Mesodermal cell (in vitro differentiated cells): ENCODE data around the gene CSPG5.

ENCODE experiments used
- H3K27ac ChIP-seq: 2 replicates; pipeline ENCODE4 v1.7.0; 2013; ENCODE audit warnings: mild to moderate bottlenecking, low read depth, low read length, moderate library complexity; ENCODE audit not compliant: severe bottlenecking
- H3K36me3 ChIP-seq: 2 replicates; pipeline ENCODE4 v1.7.1; 2013; ENCODE audit warnings: mild to moderate bottlenecking, low read length, moderate library complexity; ENCODE audit not compliant: control insufficient read depth, insufficient read depth
- H3K4me1 ChIP-seq: one replicate; pipeline ENCODE4 v1.7.1; 2013; ENCODE audit warnings: mild to moderate bottlenecking, low read length; ENCODE audit not compliant: insufficient read depth, control insufficient read depth, poor library complexity, severe bottlenecking
- H3K4me3 ChIP-seq: 2 replicates; pipeline ENCODE4 v1.7.0; 2013; ENCODE audit warnings: low read length, control low read depth, mild to moderate bottlenecking; ENCODE audit not compliant: insufficient read depth, poor library complexity, severe bottlenecking; ENCODE audit errors: extremely low read depth
- H3K9me3 ChIP-seq: 2 replicates; pipeline ENCODE4 v1.7.1; 2013; ENCODE audit warnings: mild to moderate bottlenecking, low read length, moderate library complexity; ENCODE audit not compliant: control insufficient read depth
- WGBS, 2 experiments: methylation state at CpG; one replicate each; pipeline ENCODE4 v1.1.5; 2013; ENCODE audit warnings: missing lambda C conversion rate in 2 of 2; ENCODE audit not compliant: insufficient coverage in 2 of 2; 5-methylcytosine and 5-hydroxymethylcytosine counted together

The CSPG5 gene

GRCh38 chr3:47586746-47587145 is 8.1 kb upstream of the CSPG5 start:
- H3K27ac ChIP-seq, result no peak overlapping the region
- no peaks in the 10 kb centered on the region for H3K4me1 ChIP-seq
- H3K36me3 ChIP-seq, result peaks cover 87% of the 10 kb centered on the region
- no peak overlapping the region for H3K4me3 ChIP-seq
- H3K9me3 ChIP-seq, result no peaks in the 10 kb centered on the region
- WGBS, 2 experiments, result 100% methylated on average over 1 of the region's 6 CpGs

- H3K36me3 ChIP-seq, result peaks cover 55% of the 10 kb centered on the region
- H3K4me3 ChIP-seq, result no peak overlapping the region
- no peak overlapping the region for H3K27ac ChIP-seq
- no peaks in the 10 kb centered on the region for H3K4me1 ChIP-seq
- no peaks in the 10 kb centered on the region for H3K9me3 ChIP-seq
- 89 to 90% methylated on average over 2 to 3 of the region's 3 CpGs for WGBS, 2 experiments
These were observed 4.8 kb upstream of the CSPG5 start for GRCh38 chr3:47583320-47584075.

- WGBS, 2 experiments, result 95 to 97% methylated on average over 2 to 3 of the region's 4 CpGs
- no peaks in the 10 kb centered on the region for H3K4me1 ChIP-seq
- no peak overlapping the region for H3K27ac ChIP-seq
- H3K4me3 ChIP-seq, result no peak overlapping the region
- peaks cover 38% of the 10 kb centered on the region for H3K36me3 ChIP-seq
- H3K9me3 ChIP-seq, result no peaks in the 10 kb centered on the region
These were observed 3.2 kb upstream of the CSPG5 start for GRCh38 chr3:47581835-47582234.

GRCh38 chr3:47581422-47581821 is 2.8 kb upstream of the CSPG5 start:
- H3K36me3 ChIP-seq, result peaks cover 34% of the 10 kb centered on the region
- WGBS, 2 experiments, result 89 to 92% methylated on average over 3 to 5 of the region's 5 CpGs
- H3K4me3 ChIP-seq, result no peak overlapping the region
- no peaks in the 10 kb centered on the region for H3K9me3 ChIP-seq
- no peaks in the 10 kb centered on the region for H3K4me1 ChIP-seq
- no peak overlapping the region for H3K27ac ChIP-seq

GRCh38 chr3:47580481-47580880 is 1.8 kb upstream of the CSPG5 start:
- no peaks in the 10 kb centered on the region for H3K9me3 ChIP-seq
- H3K4me1 ChIP-seq, result no peaks in the 10 kb centered on the region
- WGBS, 2 experiments, result 76 to 100% methylated on average over 1 to 4 of the region's 4 CpGs
- no peak overlapping the region for H3K27ac ChIP-seq
- H3K36me3 ChIP-seq, result peaks cover 25% of the 10 kb centered on the region
- no peak overlapping the region for H3K4me3 ChIP-seq

GRCh38 chr3:47579875-47580274 is 1.2 kb upstream of the CSPG5 start:
- no peaks in the 10 kb centered on the region for H3K9me3 ChIP-seq
- no peak overlapping the region for H3K27ac ChIP-seq
- H3K4me1 ChIP-seq, result no peaks in the 10 kb centered on the region
- 90 to 93% methylated on average over 1 to 2 of the region's 2 CpGs for WGBS, 2 experiments
- H3K4me3 ChIP-seq, result no peak overlapping the region
- peaks cover 19% of the 10 kb centered on the region for H3K36me3 ChIP-seq

- H3K4me3 ChIP-seq, result peak overlapping the region; percentile 41
- 0% methylated on average over 12 to 18 of the region's 57 CpGs for WGBS, 2 experiments
- no peaks in the 10 kb centered on the region for H3K9me3 ChIP-seq
These were observed 489 bp downstream of the CSPG5 start for GRCh38 chr3:47578119-47578632.

GRCh38 chr3:47577583-47578118 is 1.0 kb downstream of the CSPG5 start:
- H3K9me3 ChIP-seq, result no peaks in the 10 kb centered on the region
- H3K4me3 ChIP-seq, result peak overlapping the region; percentile 41
- no peaks in the 10 kb centered on the region for H3K36me3 ChIP-seq
- 13 to 16% methylated on average over 36 to 39 of the region's 49 CpGs for WGBS, 2 experiments
- H3K4me1 ChIP-seq, result no peaks in the 10 kb centered on the region
- no peak overlapping the region for H3K27ac ChIP-seq

More at GRCh38 chr3:47578119-47578632, 489 bp downstream of the CSPG5 start:
- Histone ChIP-seq H3K27ac (no peak overlapping the region), H3K4me1 (no peaks in the 10 kb centered on the region), H3K36me3 (peaks cover 3% of the 10 kb centered on the region)

GRCh38 chr3:47573190-47574172 is 5.2 kb downstream of the CSPG5 start:
- Histone ChIP-seq H3K27ac (no peak overlapping the region), H3K4me3 (no peak overlapping the region), H3K9me3 (no peaks in the 10 kb centered on the region), H3K4me1 (no peaks in the 10 kb centered on the region), H3K36me3 (no peaks in the 10 kb centered on the region)
- 74 to 88% methylated on average over 7 to 8 of the region's 9 CpGs for WGBS, 2 experiments

- H3K27ac ChIP-seq, result no peak overlapping the region
- 90 to 91% methylated on average over 6 to 7 of the region's 10 CpGs for WGBS, 2 experiments
These were observed 7.1 kb downstream of the CSPG5 start for GRCh38 chr3:47571391-47572175.

More at GRCh38 chr3:47571391-47572175, 7.1 kb downstream of the CSPG5 start:
- no peaks in the 10 kb centered on the region for H3K9me3 ChIP-seq
- no peak overlapping the region for H3K4me3 ChIP-seq
- no peaks in the 10 kb centered on the region for H3K36me3 ChIP-seq
- H3K4me1 ChIP-seq, result no peaks in the 10 kb centered on the region
